ENCODE results near the gene CEP104.

- no peak for TF ChIP-seq CTCF (IDR thresholded peaks at IDR 0.05)
- no peak for TF ChIP-seq POLR2A (IDR thresholded peaks at IDR 0.05)
These were observed 28.6 kb upstream of the CEP104 start for GRCh38 chr1:3885611-3886010.
